ENCODE results near the gene PDZD2.

PDZD2 gene

DNA sequence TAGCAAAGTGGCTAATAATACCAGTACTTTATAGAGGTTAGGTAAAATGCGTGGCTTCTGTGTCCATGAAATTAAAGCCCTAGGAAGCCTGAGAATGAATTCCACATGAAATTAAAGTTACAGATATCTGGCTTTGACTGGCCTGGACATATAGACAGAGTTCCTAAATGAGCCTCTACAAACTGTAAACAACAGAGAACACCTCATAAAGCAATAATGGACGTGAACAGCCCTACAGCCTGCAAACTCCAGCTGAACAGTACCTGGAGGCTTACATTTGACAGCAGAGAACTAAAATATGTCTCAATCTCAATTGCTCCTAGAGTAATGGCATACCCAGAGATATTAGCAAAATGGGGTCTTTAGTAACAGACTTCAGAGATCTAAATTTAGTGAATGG, 506.4 kb downstream of the PDZD2 start:
- no peak for DNase-seq (ENCODE audit: low spot score)

DNA sequence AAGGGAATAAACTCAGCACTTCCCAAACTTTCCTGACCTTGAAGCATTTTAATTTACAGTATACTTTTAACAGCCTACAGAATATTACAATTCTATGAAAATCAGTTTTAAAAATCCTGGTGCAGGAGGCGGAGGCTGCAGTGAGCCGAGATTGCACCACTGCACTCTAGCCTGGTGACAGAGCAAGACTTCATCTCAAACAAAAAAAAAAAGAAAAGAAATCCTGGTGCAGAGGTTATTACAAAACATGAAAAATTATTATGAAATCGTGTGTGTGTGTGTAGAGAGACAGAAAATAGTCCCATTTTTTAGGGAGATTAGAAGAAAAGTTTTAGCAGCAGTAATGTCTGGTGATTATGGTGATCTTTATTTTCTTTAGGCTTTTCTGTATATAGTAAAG, 508.3 kb downstream of the PDZD2 start:
- DNase-seq (ENCODE audit: low spot score) = no peak

GRCh38 chr5:32147959-32148358, 509.0 kb downstream of the PDZD2 start:
- no peak for DNase-seq (ENCODE audit: low spot score)

DNA sequence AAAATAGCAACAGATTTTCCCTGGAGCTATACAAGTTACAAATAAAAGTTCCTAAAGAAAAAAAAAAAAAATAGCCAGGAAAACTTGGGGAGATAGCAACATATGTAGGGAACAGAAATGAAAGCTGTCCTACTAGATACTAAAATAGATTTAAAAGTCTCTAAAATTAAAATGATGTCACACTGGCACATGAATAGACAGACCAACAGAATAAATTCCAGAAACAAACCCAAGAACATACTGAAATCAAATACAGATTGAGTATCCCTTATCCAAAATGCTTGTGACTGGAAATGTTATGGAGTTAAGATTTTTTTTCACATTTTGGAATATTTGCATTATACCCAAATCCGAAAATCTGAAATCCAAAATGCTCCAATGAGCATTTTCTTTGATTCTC, 511.4 kb downstream of the PDZD2 start:
- no peak for DNase-seq (ENCODE audit: low spot score)

DNA sequence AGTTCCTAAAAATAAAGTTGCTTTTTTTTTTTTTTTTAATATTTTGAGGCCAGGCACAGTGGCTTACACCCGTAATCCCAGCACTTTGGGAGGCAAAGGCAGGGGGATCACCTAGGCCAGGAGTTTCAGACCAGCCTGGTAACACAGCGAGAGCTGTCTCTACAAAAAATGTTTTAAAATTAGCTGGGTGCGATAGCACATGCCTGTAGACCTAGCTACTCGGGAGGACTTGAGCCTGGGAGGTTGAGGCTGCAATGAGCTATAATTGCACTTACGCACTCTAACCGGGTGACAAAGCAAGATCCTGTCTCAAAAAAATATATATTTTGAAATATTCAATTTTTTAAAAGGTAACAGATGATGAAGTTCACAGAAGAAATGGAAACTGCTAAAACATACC, 512.3 kb downstream of the PDZD2 start:
- DNase-seq (ENCODE audit: low spot score) = no peak

DNA sequence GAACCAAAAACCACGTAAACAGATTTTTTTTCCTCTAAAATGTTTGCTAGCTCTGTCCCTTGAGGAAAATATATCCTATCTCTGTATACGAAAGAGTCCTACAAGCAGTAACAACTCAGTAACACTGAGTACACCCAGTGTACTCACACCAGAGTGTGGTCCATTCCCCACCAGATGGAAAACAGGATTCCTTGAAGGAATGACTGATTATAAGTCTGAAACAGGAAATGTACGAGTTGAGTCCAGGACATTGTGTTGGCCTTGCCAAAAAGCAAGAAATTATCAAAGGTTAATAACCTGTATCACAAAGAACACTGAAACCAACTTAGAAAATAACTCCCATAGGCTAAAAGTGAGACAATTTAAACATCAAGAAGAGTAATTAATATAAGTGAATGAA, 514.8 kb downstream of the PDZD2 start:
- DNase-seq (ENCODE audit: low spot score) = no peak

DNA sequence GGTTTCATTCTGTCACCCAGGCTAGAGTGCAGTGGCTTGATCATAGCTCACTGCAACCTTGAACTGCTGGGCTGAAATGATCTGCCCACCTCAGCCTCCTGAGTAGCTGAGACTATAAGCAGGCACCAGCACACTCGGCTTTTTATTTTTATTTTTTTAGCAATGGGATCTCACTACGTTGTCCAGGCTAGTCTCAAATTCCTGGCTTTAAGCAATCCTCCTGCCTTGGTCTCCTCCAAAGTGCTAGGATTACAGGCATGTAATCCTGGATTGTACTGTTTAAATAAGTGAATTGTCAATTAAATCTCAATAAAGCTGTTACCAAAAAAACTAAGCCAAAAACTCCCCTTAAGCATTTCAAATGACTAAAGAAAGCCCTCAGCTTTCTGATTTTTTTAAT, 516.3 kb downstream of the PDZD2 start:
- no peak for DNase-seq (ENCODE audit: low spot score)

GRCh38 chr5:32156635-32157034, 517.7 kb downstream of the PDZD2 start:
- no peak for DNase-seq (ENCODE audit: low spot score)

GRCh38 chr5:32157078-32157477, 518.1 kb downstream of the PDZD2 start:
- no peak for DNase-seq (ENCODE audit: low spot score)

GRCh38 chr5:32158679-32158975, 519.7 kb downstream of the PDZD2 start:
- no peak for DNase-seq (ENCODE audit: low spot score)

- DNase-seq (ENCODE audit: low spot score) = no peak
Observed at GRCh38 chr5:32159328-32160072, 520.6 kb downstream of the PDZD2 start.

GRCh38 chr5:32160228-32160627, 521.3 kb downstream of the PDZD2 start:
- DNase-seq (ENCODE audit: low spot score) = no peak

All from hepatic stellate cell (primary cell).